ENCODE measurements around the gene PDE6H.

The PDE6H gene

GRCh38 chr12:14991069-14991468, 18.2 kb downstream of the PDE6H start:
- TF ChIP-seq, protein P1, sequence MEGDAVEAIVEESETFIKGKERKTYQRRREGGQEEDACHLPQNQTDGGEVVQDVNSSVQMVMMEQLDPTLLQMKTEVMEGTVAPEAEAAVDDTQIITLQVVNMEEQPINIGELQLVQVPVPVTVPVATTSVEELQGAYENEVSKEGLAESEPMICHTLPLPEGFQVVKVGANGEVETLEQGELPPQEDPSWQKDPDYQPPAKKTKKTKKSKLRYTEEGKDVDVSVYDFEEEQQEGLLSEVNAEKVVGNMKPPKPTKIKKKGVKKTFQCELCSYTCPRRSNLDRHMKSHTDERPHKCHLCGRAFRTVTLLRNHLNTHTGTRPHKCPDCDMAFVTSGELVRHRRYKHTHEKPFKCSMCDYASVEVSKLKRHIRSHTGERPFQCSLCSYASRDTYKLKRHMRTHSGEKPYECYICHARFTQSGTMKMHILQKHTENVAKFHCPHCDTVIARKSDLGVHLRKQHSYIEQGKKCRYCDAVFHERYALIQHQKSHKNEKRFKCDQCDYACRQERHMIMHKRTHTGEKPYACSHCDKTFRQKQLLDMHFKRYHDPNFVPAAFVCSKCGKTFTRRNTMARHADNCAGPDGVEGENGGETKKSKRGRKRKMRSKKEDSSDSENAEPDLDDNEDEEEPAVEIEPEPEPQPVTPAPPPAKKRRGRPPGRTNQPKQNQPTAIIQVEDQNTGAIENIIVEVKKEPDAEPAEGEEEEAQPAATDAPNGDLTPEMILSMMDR (IDR thresholded peaks at IDR 0.05; ENCODE audit: low read depth, low read length): no peak
- DNase-seq (ENCODE audit: extremely low read depth, low read depth): no peak

GRCh38 chr12:14992673-14993072, 19.8 kb downstream of the PDE6H start:
- DNase-seq (ENCODE audit: extremely low read depth, low read depth): no peak
- TF ChIP-seq, protein P1 (IDR thresholded peaks at IDR 0.05; ENCODE audit: low read depth, low read length): no peak

DNA sequence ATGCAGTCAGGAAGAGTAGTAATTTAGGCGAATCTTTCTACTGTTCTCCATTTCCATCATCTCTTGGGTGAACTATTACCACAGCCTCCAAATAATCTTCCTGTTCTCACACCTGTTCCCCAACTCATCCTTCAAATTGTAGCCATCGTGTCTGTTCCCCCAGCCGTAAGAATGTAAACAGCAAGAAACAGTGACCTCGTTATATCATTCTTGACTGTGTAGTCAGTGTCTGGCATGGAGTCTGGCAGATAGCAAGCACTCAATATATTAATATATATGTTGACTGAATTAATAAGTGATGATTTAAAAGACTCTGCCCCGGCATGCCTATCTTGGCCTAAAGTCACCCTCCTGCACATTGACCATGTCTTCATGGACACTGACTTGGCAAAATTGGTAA, 20.3 kb downstream of the PDE6H start:
- DNase-seq (ENCODE audit: extremely low read depth, low read depth): no peak
- TF ChIP-seq, protein P1 (IDR thresholded peaks at IDR 0.05; ENCODE audit: low read depth, low read length): no peak

- no peak for DNase-seq (ENCODE audit: extremely low read depth, low read depth)
Observed at GRCh38 chr12:14993537-14994266, 20.9 kb downstream of the PDE6H start.

GRCh38 chr12:14994610-14995009, 21.8 kb downstream of the PDE6H start:
- TF ChIP-seq, protein P1 (IDR thresholded peaks at IDR 0.05; ENCODE audit: low read depth, low read length): no peak
- DNase-seq (ENCODE audit: extremely low read depth, low read depth): no peak

More at GRCh38 chr12:14993537-14994266, 20.9 kb downstream of the PDE6H start:
- TF ChIP-seq, protein P1 (IDR thresholded peaks at IDR 0.05; ENCODE audit: low read depth, low read length): no peak

GRCh38 chr12:14995583-14996425, 23.0 kb downstream of the PDE6H start:
- TF ChIP-seq, protein P1 (IDR thresholded peaks at IDR 0.05; ENCODE audit: low read depth, low read length): peak; percentile 59
- peak; percentile 37 for DNase-seq (ENCODE audit: extremely low read depth, low read depth)

DNA sequence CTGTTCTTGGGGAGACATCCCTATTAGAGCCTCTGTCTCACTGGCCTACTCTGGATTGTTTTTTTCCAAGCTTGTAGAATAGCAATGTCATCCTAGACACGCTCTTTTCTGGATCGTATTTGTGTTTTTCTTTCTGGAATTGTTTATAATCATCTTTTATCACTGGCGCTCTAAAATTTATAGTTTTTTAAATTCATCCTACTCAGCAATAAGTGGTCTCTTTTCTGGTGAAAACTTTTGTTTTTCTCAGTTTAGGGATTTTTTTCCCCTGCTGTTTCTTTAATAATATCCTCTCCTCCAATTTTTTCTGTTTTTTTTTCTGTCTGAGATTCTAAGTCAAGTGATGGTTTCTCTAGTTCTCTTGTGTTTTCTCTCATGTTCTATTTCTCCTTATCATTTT, 25.2 kb downstream of the PDE6H start:
- no peak for DNase-seq (ENCODE audit: extremely low read depth, low read depth)
- TF ChIP-seq, protein P1 (IDR thresholded peaks at IDR 0.05; ENCODE audit: low read depth, low read length): no peak

All from AG09319 (cell line).